Cardiac fibroblast (primary cell): ENCODE results near the gene SELENBP1.
A peak's percentile ranks its signal among the peaks of the same experiment; 100 is the strongest.

Source experiments
- DNase-seq, 2 donors: peaks; one replicate each; pipeline versions ENCODE4 v3.0.0 to v3.0.0-alpha.2; 2010; ENCODE audit warnings: low read depth in 2 of 2
- H3K4me3 ChIP-seq, 2 donors: replicated peaks in 1 of 2; 1 replicate in 1 of 2; 2 replicates in 1 of 2; pipeline ENCODE4 v1.5.1; 2011; ENCODE audit warnings: low read depth in 2 of 2, low read length in 2 of 2, mild to moderate bottlenecking in 2 of 2, moderate library complexity in 1 of 2
- CTCF ChIP-seq: IDR thresholded peaks from one replicate; pipeline ENCODE4 v1.5.1; 2011; ENCODE audit warnings: low read depth, mild to moderate bottlenecking, low read length, inconsistent platforms

The SELENBP1 gene

GRCh38 chr1:151369302-151369610 is 3.2 kb downstream of the SELENBP1 start:
- no peak for DNase-seq
- no peak for TF ChIP-seq CTCF
- no peak overlapping the region for H3K4me3 ChIP-seq

GRCh38 chr1:151368393-151369301 is 3.9 kb downstream of the SELENBP1 start:
- no peak for TF ChIP-seq CTCF
- DNase-seq: peak in 1 of 2 donors; percentile 11
- no peak overlapping the region for H3K4me3 ChIP-seq

- peak in 1 of 2 donors; percentile 20 for DNase-seq
- TF ChIP-seq CTCF: no peak
- no peak overlapping the region for H3K4me3 ChIP-seq
These were observed 4.7 kb downstream of the SELENBP1 start for GRCh38 chr1:151367658-151368392.

- no peak for DNase-seq
- no peak for TF ChIP-seq CTCF
- no peak overlapping the region for H3K4me3 ChIP-seq
These were observed 7.5 kb downstream of the SELENBP1 start for GRCh38 chr1:151364996-151365395.

GRCh38 chr1:151362308-151363155 is 10.0 kb downstream of the SELENBP1 start:
- TF ChIP-seq CTCF: no peak
- H3K4me3 ChIP-seq: no peak overlapping the region
- DNase-seq: no peak

GRCh38 chr1:151361883-151362282 is 10.6 kb downstream of the SELENBP1 start:
- TF ChIP-seq CTCF: no peak
- no peak overlapping the region for H3K4me3 ChIP-seq
- DNase-seq: no peak
